Spleen (tissue), 11 donors: ENCODE data around the gene UTS2B. TPM values are rescaled to one million over a fixed set of nuclear protein-coding genes. Genes with fewer than 3 reads are reported as not detected.
A peak's percentile ranks its signal among the peaks of the same experiment; 100 is the strongest.

ENCODE experiments used
- DNase-seq: peaks from one replicate; pipeline ENCODE4 v3.0.0-alpha.2; 2020
- H3K27ac ChIP-seq, 8 donors: fragments of 200-600 bp; sonication (generic) in 7 of 8; 1 replicate in 4 of 8; 2 replicates in 4 of 8; pipeline versions ENCODE4 v1.5.0 to v1.8.0; 2016 to 2021; ENCODE audit warnings: inconsistent platforms in 4 of 8, mild to moderate bottlenecking in 4 of 8, moderate library complexity in 1 of 8
- H3K27me3 ChIP-seq, 7 donors: fragments of 200-600 bp; sonication (generic) in 6 of 7; replicated peaks in 1 of 7; 1 replicate in 4 of 7; 2 replicates in 3 of 7; pipeline versions ENCODE4 v1.5.0 to v1.8.0; 2016 to 2021; ENCODE audit warnings: inconsistent platforms in 3 of 7, mild to moderate bottlenecking in 1 of 7
- H3K36me3 ChIP-seq, 6 donors: fragments of 200-600 bp; sonication (generic) in 5 of 6; 1 replicate in 4 of 6; 2 replicates in 2 of 6; pipeline versions ENCODE4 v1.5.0 to v1.8.0; 2016 to 2021; ENCODE audit warnings: inconsistent platforms in 2 of 6
- H3K4me1 ChIP-seq, 6 donors: fragments of 200-600 bp; sonication (generic) in 5 of 6; 1 replicate in 3 of 6; 2 replicates in 3 of 6; pipeline versions ENCODE4 v1.5.0 to v1.8.0; 2016 to 2021; ENCODE audit warnings: inconsistent platforms in 3 of 6
- H3K4me3 ChIP-seq, 8 donors: fragments of 200-600 bp; sonication (generic) in 7 of 8; 1 replicate in 4 of 8; 2 replicates in 4 of 8; pipeline versions ENCODE4 v1.5.0 to v1.8.0; 2016 to 2021; ENCODE audit warnings: inconsistent platforms in 4 of 8, mild to moderate bottlenecking in 4 of 8, moderate library complexity in 2 of 8
- H3K9me3 ChIP-seq, 8 donors: fragments of 200-600 bp; sonication (generic) in 7 of 8; 1 replicate in 4 of 8; 2 replicates in 4 of 8; pipeline versions ENCODE4 v1.5.0 to v1.8.0; 2016 to 2021; ENCODE audit warnings: inconsistent platforms in 4 of 8
- CTCF ChIP-seq, 11 experiments: fragments of 200-600 bp in 7 of 11; fragments of 450-650 bp in 4 of 11; sonication (generic) in 4 of 11; IDR thresholded peaks in 8 of 11; conservative IDR thresholded peaks in 3 of 11; 1 replicate in 7 of 11; 2 replicates in 4 of 11; pipeline versions ENCODE4 v1.4.0 to v1.8.0; 2016 to 2021; ENCODE audit warnings: antibody characterized with exemption in 11 of 11, inconsistent platforms in 4 of 11, mild to moderate bottlenecking in 1 of 11
- POLR2A ChIP-seq, 3 donors: fragments of 450-650 bp; IDR thresholded peaks; one replicate each; pipeline ENCODE4 v1.5.1; 2017; ENCODE audit warnings: antibody characterized with exemption in 3 of 3, mild to moderate bottlenecking in 1 of 3
- POLR2AphosphoS5 ChIP-seq, 3 donors: sonication (generic); formaldehyde crosslinking; IDR thresholded peaks; one replicate each; pipeline ENCODE4 v1.5.1; 2017; ENCODE audit warnings: antibody characterized with exemption in 3 of 3
- WGBS, 5 donors: extraction: QIAGEN DNeasy Blood & Tissue Kit in 3 of 5; methylation state at CpG; one replicate each; pipeline versions ENCODE4 v1.1.5 to v1.1.7; 2013 to 2018; 5-methylcytosine and 5-hydroxymethylcytosine counted together
- intact Hi-C: fragments of 100-400 bp; cut with DNase I; formaldehyde crosslinking; loops from one replicate; pipeline ENCODE4 v1.15.0; 2023; ENCODE audit warnings: low total_unique reads
- polyA plus RNA-seq, 3 donors: library from polyadenylated mRNA; stranded (reverse); fragments of 200-250 nt; gene quantifications; one replicate each; pipeline ENCODE4 v1.2.1, GENCODE V29; 2013
- total RNA-seq, 7 donors: library from RNA; depleted of rRNA in 3 of 7; stranded (reverse); fragments of >200 nt in 3 of 7; fragmentation: NEBNext Ultra II Directional in 4 of 7; extraction: Animal tissue kit (Norgen Biotek cat#: 25700) in 4 of 7; gene quantifications; one replicate each; pipeline versions ENCODE4 v1.1.0 to v1.2.1, GENCODE V29; 2016 to 2021
- donor health status: healthy with polysubstance abuse.
- donor health status: DM: no; HTN: no; CAD: no; lungs with moderate emphysema.
- donor health status: DM: no; HTN: no; CAD: no.
- donor health status: Bipolar disorder and iron deficiency.
- donor health status: healthy.
- donor health status: DM: no; HTN: no; CAD: no.
- donor health status: DM: yes; HTN: yes; CAD: no.

The UTS2B gene
- total and polyA plus RNA-seq, 10 donors: 0.20 to 3.2 (median 0.54) TPM; not detected in 1

GRCh38 chr3:191361456-191361855, 31.1 kb upstream of the UTS2B start:
- Histone ChIP-seq H3K27me3 (no peaks in the 10 kb centered on the region), H3K27ac (peak overlapping the region in 2 of 8 donors; percentile 15 to 20), H3K36me3 (peaks cover 0 to 94% (median 48%) of the 10 kb centered on the region in 6 donors), H3K4me1 (peaks cover 4 to 37% (median 15%) of the 10 kb centered on the region in 6 donors), H3K4me3 (no peak overlapping the region), H3K9me3 (no peaks in the 10 kb centered on the region)
- WGBS, 5 donors: 83 to 97% (median 95%) methylated on average over 1 of the region's 1 CpG
- TF ChIP-seq CTCF (IDR thresholded peaks at IDR 0.05 in 8 of 11, conservative IDR thresholded peaks at IDR 0.05 in 3 of 11) (no peak), POLR2A (IDR thresholded peaks at IDR 0.05) (no peak), POLR2AphosphoS5 (IDR thresholded peaks at IDR 0.05) (no peak)
- intact Hi-C loops: no loop called here
- no peak for DNase-seq

GRCh38 chr3:191360620-191361019, 30.3 kb upstream of the UTS2B start:
- TF ChIP-seq CTCF (IDR thresholded peaks at IDR 0.05 in 8 of 11, conservative IDR thresholded peaks at IDR 0.05 in 3 of 11): no peak
- H3K27me3 ChIP-seq: no peaks in the 10 kb centered on the region
- H3K36me3 ChIP-seq: peaks cover 0 to 85% (median 48%) of the 10 kb centered on the region in 6 donors
- intact Hi-C loops: no loop called here
- WGBS, 5 donors: 85 to 94% (median 86%) methylated on average over 3 of the region's 3 CpGs
- no peak overlapping the region for H3K4me3 ChIP-seq
- no peak overlapping the region for H3K27ac ChIP-seq
- H3K4me1 ChIP-seq: peaks cover 4 to 40% (median 17%) of the 10 kb centered on the region in 6 donors
- no peaks in the 10 kb centered on the region for H3K9me3 ChIP-seq
- no peak for DNase-seq

GRCh38 chr3:191358929-191359328, 28.6 kb upstream of the UTS2B start:
- peak overlapping the region in 3 of 8 donors; percentile 5 to 36 (median 20) for H3K27ac ChIP-seq
- DNase-seq: no peak
- H3K9me3 ChIP-seq: no peaks in the 10 kb centered on the region
- no peaks in the 10 kb centered on the region for H3K27me3 ChIP-seq
- peaks cover 0 to 68% (median 44%) of the 10 kb centered on the region in 6 donors for H3K36me3 ChIP-seq
- no peak for TF ChIP-seq POLR2A (IDR thresholded peaks at IDR 0.05)
- no peak for TF ChIP-seq POLR2AphosphoS5 (IDR thresholded peaks at IDR 0.05)
- no peak for TF ChIP-seq CTCF (IDR thresholded peaks at IDR 0.05 in 8 of 11, conservative IDR thresholded peaks at IDR 0.05 in 3 of 11)
- WGBS, 5 donors: 61 to 80% (median 73%) methylated on average over 2 of the region's 2 CpGs
- intact Hi-C loops: no loop called here
- no peak overlapping the region for H3K4me3 ChIP-seq
- peaks cover 4 to 57% (median 28%) of the 10 kb centered on the region in 6 donors for H3K4me1 ChIP-seq

GRCh38 chr3:191357909-191358308, 27.6 kb upstream of the UTS2B start:
- no peaks in the 10 kb centered on the region for H3K9me3 ChIP-seq
- H3K27me3 ChIP-seq: no peaks in the 10 kb centered on the region
- peaks cover 4 to 67% (median 38%) of the 10 kb centered on the region in 6 donors for H3K4me1 ChIP-seq
- DNase-seq: no peak
- no peak for TF ChIP-seq CTCF (IDR thresholded peaks at IDR 0.05 in 8 of 11, conservative IDR thresholded peaks at IDR 0.05 in 3 of 11)
- TF ChIP-seq POLR2AphosphoS5 (IDR thresholded peaks at IDR 0.05): no peak
- TF ChIP-seq POLR2A (IDR thresholded peaks at IDR 0.05): no peak
- no peak overlapping the region for H3K4me3 ChIP-seq
- intact Hi-C loops: no loop called here
- no peak overlapping the region for H3K27ac ChIP-seq
- H3K36me3 ChIP-seq: peaks cover 0 to 58% (median 35%) of the 10 kb centered on the region in 6 donors
- WGBS, 5 donors: 89 to 94% (median 91%) methylated on average over 6 of the region's 6 CpGs
